ENCODE results near the gene LCE3C.

DNA sequence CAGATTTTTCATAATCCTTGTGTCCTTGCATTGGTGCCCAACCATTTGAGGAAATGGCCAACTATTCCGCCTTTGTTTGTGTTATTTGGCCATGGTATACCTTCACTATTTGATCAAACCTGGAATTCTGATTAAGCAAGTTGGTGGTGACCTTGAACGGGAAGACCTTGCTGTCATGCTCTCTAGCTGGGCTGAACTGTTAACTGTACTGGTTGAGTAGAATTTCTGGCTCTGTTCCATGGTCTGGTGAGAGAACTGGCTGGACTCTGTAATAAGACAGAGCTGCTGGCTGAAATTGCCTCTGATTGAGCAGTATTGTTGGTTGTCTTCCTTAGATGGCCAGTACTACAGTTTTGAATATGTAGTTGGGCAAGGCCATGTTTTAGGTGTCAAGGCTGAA lies 3.0 kb upstream of the LCE3C start:
- TF ChIP-seq, protein P1, sequence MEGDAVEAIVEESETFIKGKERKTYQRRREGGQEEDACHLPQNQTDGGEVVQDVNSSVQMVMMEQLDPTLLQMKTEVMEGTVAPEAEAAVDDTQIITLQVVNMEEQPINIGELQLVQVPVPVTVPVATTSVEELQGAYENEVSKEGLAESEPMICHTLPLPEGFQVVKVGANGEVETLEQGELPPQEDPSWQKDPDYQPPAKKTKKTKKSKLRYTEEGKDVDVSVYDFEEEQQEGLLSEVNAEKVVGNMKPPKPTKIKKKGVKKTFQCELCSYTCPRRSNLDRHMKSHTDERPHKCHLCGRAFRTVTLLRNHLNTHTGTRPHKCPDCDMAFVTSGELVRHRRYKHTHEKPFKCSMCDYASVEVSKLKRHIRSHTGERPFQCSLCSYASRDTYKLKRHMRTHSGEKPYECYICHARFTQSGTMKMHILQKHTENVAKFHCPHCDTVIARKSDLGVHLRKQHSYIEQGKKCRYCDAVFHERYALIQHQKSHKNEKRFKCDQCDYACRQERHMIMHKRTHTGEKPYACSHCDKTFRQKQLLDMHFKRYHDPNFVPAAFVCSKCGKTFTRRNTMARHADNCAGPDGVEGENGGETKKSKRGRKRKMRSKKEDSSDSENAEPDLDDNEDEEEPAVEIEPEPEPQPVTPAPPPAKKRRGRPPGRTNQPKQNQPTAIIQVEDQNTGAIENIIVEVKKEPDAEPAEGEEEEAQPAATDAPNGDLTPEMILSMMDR (IDR thresholded peaks at IDR 0.05; ENCODE audit: low read depth, low read length, poor library complexity, severe bottlenecking): no peak
- TF ChIP-seq EZH2phosphoT487 (IDR thresholded peaks at IDR 0.05; ENCODE audit: borderline replicate concordance, low read length): no peak
